HG03432 (cell line): ENCODE results near the gene NCF4.

Experiments used
- ATAC-seq: cut with Tn5 transposase; IDR thresholded peaks from one replicate; pipeline ENCODE4 v1.9.1; 2021; ENCODE audit warnings: mild to moderate bottlenecking, moderate library complexity; ENCODE audit not compliant: unreplicated experiment

NCF4 gene

DNA sequence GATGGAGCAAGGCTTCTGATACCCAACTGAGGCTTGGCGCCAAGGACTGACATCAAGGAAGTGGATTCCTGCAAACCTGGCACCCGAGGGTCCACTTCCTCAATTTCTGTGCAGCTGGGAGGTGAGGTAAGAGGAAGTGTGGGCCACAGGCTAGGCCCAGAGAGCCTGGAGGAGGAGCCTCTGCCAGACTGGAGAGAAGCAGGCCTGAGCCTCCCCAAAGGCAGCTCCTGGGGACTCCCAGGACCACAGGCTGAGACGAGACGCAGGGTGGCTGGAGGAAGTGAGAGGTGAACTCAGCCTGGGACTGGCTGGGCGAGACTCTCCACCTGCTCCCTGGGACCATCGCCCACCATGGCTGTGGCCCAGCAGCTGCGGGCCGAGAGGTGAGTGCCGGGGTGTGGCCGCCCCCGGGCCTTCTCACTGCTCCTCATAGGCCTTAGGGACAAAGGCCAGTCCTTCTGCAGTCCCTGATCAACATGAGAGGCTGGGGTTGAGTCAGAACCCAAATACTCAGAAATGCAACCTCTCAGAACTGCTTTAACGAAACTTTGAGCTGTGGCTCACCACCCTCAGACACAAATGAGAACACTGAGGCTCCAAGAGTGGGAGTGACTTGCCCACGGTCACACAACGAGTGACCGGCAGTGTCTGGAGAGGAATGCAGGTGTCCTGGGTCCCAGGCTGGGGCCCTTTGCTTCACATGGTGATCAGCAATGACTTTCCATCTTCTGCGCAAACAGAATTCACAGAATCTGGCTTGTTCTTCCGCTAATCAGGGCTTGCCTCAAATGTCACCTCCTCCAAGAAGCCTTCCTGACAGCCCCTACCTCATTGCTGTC is at the start of gene NCF4:
Gene NCF4, plus strand, starts transcription at position 186 of the 839 bp plus-strand sequence. Its CDS starts 166 bp downstream, at position 352.
- ATAC-seq: peak; percentile 73

DNA sequence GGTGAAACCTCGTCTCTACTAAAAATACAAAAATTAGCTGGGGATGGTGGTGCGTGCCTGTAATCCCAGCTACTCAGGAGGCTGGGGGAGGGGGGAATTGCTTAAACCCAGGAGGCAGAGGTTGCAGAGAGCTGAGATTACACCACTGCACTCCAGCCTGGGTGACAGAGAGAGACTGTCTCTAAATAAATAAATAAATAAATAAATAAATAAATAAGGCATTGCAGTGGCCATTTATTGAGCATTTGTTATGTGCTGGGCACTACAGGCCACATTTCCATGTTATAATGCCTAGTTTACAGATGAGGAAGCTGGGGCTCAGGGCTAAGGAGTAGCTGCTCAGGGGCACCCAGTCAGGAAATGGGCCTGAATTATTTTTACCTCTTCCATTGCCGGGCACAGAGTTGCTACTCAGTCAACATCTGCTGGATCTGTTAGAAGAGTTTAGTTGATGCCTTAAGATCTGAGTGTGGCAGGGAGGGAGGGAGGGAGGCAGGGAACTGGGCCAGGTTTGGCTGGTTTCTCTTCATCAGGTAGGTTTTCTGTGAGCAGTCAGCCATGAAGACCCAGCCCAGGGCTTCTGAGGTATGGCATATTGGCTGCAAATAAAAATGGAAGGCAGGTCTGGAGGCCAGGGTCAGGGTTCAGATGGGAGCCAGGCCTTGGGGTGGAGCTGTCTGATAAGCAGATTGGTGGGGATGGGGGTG is 49.6 kb upstream of the NCF4 start:
- no peak for ATAC-seq

DNA sequence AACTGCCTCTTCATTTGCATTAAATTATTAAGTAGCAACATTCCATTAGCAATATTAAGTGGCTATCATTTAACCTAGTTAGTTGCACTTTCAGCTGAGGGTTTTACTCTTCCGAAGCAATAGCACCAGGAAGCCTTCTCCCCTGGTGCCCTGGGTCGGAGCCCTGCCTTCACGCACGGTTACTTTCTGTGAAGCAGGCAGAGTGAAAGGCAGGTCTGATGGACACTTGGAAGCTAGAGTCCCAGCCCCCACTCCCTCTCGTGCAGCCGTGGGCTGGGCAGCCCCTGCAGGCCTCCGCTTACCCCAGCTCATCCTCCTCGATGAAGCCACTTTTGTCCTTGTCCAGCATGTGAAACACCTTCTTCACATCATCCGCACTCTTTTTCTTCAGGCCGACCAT is 46.0 kb upstream of the NCF4 start:
- no peak for ATAC-seq

DNA sequence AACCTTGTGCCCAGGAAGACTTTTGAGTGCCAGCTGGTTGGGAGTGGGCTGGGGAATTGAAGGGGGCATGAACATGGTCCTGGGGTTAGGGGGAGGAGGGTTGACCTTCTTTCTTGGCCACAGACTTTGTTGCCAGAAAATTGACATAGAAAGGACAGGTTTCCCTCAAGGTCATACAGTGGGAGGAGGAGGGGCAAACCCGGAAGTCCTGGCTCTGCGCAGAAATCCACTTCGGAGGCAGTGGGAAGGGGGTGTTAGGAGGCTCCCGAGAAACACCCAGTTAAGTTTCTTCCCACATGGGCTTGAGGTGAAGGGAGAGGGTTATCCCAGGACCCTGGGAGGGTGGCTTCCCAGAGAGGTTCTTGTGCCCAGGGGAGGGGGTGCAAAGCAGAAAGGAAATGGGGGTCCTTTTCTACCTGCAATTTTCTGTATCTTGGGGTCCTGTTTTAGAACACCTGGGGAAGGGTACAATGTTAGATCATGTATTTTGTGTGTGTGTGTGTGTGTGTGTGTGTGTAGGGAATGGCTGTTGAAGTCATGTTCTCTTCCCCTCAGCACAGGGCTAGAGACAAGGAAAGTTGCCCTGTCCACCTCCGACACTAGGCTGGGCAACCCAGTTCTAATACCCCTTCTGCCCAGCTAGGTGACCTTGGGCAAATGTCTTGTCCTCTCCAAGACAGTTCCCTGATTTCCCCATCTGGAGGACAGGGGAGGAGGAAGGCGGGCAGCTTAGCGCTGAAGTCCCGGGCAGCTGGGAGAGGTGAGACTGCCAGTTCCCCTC is 45.1 kb upstream of the NCF4 start:
- no peak for ATAC-seq

DNA sequence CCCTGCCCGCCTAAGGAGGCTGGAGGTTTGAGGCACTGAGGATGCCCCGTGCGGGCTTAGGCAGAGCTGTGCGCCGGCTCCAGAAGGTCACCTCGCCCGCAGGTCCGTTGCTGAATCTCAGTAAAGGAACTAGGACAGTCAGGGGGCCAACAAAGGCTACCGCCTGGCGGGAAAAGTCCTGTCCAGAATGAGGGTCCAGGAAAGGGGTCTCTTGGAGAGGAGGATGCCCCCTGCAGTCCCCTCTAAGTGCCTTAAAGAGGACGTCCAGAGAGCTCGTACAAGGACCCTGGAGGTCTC is 44.5 kb upstream of the NCF4 start:
- ATAC-seq: no peak

DNA sequence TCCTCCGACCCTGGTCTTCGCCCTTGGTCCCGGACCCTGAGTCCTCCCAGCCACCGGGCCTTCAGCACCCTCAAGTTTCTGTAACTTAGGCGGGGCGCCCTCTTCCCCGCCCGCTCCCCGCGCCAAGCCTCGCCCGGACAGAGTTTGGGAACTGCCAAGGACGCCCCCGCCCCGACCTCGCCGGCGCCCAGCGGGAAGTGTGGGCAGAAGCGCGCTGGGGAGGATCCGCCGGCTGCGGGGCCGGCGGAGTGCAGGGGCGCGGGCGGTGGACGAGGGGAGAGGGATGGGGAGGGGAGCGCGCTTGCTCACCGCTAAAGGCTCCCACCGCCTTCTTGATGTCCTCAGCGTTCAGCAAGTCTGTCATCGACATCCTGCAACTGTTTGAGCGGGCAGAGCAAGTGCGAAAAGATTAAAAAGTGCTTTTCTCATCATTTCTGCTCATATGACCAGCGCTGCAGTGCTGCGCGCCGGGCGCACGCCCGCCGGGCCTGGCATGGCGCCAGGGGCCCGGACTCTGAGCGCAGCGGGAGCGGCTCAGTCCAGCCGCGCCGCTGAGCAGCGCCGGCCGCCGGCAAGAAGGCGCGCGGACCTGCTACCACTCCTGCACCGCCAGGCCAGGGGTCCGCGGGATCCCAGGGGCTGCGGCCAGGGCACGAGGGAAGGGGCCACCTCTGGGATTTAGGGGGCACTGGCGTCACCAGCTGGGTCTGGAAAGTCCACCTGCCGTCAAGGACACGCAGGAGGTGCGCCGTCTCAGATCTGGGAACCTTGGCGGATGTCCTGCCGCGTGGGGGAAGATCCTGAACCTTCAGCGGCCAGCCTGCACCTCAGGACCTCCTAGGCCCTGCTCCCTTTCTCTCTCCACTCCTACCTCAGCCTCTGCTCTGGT is 43.9 kb upstream of the NCF4 start, which contains the start of gene PVALB:
Gene PVALB, minus strand, starts transcription at position 400 of the 889 bp plus-strand sequence. Its CDS starts 30 bp downstream, at position 370.
- ATAC-seq: no peak

DNA sequence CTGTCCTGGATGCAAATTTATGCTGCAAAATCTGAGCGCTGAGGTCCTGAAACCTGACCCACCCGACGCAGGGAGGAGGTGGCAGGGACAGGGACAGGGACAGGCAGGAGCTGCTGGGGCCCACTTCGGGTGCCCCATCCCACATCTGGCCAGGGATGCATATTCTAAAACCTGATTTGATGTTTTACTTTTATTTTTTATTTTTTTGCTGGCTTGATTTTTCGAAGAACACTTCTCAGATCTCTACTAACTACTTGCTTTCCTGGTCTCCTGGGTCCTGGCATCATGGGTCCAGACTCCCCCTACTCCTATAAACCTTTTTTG is 43.3 kb upstream of the NCF4 start:
- ATAC-seq: no peak

DNA sequence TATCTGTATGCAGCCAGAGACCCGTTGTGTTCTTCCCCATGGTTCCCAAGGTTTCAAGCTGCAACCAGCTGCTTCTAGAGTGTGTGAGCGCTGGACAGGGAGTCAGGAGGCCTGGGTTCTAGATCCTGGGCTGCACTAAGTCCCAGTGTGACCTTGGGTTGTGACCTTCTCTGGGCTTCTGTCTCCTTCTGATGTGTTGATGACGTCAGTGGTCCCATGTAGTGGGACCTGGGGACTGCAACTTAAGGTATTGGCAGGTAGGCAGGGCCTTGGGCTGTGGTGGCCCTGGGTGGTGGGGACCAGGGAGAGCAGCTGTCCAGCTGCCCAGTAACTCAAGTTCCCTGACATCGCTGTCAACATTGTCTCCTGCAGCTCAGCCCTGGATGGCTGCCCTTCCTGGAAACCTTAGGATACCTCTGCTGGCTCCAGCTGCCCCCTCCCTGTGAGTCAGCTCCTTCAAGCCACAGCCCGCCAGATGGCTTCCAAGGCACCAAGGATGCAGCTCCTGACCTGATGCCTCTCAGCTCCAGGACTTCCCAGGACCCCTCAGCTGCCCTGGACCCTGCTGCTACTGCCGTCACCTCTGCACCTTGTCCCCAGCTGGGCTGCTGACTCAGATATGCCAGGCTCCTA is 42.7 kb upstream of the NCF4 start:
- no peak for ATAC-seq

DNA sequence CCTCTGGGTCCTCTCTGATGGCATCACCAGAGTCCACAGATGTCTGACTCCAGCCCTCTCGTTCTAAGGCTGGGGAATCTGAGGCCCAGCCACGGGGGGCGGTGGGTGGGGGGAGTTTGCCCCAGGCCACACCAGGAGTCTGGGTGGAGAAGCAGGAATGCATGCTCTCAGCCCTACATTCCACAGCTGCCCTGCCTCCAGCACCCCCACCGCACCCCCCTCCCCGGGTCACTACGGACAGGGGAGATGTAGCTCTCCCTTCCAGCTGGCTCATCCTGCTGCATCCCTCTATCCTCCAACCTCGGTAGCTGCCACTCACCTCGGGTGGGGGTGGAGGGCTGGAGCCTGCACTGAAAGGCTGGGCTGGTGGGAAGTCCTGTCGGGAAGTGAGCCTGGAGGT is 41.7 kb upstream of the NCF4 start:
- no peak for ATAC-seq

DNA sequence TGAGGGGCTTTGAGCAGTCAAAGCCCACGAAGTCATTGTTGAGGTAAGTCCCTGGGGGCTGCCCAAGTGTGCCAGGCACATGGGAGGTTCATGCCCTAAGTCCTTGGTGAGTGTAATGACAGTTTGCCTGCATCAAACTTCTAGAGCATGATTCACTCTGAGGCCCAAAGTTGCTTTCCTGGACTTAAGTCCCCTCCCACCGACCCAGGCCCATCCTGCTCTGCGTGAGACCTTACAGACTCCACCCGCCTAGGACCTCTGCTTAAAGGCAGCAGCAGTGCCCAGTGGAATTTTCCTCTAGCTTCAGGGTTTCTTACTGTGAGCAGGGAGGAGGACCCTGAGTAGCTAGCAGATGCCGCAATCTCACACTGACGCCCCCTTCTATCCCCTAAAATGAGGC is 38.2 kb upstream of the NCF4 start:
- no peak for ATAC-seq

DNA sequence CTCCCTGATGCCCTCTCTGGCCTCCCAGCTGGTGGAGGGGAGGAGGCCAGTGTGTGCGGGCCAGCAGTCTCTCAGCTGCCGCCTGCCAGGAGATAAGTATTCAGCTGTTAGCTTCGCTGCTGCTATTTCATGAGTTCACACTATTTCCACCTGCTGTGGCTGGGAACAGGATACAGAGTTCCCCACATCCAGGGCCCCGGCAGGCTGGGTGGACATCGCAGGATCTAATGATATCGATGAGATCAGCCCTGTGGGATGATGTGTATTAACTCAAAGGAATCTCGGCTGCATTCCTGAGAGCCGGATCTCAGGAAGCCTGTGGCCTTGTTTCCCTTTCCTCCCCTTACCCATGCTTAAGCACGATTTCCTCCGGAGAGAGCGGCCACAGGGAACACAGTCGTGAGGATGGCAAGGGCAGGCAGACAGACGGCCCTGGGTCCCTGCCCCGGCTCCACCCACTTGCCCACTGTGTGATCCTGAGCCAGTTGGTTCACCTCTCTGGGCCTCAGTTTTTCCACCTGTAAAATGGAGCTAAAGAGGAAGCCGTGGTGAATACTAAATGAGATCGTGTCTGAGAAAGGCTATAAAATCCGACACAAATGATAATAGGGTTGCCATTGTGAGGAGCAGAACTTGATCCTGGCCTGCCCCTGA is 37.5 kb upstream of the NCF4 start:
- ATAC-seq: no peak

DNA sequence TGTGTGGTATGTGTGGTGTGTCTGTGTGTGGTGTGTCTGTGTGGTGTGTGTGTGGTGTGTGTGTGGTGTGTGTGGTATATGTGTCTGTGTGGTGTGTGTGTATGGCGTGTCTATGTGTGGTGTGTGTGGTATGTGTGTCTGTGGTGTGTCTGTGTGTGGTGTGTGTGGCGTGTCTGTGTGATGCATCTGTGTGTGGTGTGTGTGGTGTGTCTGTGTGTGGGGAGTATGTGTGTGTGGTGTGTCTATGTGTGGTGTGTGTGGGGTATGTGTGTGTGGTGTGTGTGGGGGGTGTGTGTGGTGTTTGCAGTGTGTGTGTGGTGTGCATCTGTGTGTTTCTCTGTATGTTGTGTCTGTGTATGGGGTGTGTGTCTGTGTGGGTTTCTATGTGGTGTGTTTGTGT is 36.2 kb upstream of the NCF4 start:
- ATAC-seq: no peak

DNA sequence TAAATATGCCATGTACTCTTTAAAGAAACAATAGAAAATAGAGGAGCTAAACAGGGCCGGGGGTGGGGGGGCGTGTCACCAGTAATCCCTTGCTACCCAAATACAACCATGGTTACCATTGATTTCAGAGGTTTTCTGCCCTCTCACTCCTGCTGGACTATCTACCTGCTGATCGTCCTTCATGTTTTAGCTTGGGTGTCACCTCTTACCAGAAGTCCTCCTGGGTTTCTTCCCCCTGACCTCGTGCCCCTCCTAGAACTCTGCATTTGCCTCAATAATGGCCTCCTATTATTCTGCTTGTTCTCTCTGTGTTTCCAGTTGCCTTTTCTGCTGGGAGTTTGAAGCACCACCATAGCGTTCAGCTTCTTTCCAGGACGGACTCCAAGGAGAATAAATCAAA is 34.5 kb upstream of the NCF4 start:
- ATAC-seq: no peak

DNA sequence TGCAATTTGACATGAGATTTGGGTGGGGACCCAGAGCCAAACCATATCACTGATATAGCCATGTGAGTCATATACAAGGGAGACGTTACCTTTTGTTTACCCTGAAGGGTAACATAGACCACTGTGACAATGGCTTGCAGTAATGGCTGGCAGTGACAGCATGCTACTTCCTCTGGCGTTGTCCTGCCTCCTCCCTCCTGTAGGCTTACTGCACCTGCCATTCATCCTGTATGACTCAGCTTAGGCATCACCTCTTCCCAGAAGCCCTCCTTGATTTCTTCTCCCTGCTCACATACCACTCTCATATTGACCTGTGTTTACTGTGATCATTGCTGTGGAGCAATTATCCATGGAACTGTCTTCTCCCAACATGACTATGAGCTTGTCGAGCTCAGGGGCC is 32.0 kb upstream of the NCF4 start:
- no peak for ATAC-seq

DNA sequence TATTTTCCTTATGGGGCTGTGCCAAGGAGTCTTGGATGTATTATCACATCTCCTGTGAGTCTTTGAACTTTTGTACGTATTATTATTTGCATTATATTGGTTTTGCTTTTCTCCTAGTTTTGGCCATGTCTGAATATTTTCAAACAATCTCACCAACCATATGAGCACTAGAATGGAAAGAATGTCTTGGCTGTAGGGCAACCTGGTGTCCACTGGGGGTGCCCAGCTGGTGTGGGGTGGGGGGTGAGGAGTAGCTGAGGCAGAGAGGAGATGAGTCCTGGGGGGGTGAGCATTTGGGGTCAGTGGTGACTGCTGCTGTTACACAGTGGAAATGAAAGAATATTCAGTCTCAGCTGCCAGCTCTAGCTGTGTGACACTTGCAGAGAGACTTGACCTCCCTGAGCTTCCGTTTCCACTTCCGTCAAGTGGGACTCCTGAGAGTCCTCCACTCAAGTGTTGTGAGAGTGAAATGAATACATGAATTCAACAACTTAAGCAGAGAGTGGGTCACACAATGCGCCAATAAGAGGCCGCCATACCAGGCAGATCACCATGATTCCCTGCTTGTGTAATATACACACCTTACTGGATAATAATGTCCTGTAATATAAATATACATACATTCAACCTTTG is 31.3 kb upstream of the NCF4 start:
- ATAC-seq: no peak

DNA sequence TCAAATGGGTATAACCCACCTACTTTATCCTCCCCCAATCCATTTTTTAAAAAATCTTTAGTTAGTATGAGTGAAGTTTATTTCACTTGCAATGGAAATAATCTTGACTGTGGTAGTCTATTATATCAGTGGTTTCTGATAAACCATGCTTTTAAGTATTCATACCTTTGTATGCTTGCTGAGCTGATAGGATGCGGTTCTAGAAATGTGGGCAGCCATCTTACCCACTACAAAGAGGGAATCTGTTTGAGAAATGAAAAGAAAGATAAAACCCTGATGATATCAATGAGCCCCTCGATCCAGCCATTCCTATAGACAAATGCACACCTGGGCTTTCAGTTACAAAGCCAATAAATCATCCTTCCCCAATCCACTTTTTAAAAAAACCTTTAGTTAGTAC is 30.2 kb upstream of the NCF4 start:
- ATAC-seq: no peak

DNA sequence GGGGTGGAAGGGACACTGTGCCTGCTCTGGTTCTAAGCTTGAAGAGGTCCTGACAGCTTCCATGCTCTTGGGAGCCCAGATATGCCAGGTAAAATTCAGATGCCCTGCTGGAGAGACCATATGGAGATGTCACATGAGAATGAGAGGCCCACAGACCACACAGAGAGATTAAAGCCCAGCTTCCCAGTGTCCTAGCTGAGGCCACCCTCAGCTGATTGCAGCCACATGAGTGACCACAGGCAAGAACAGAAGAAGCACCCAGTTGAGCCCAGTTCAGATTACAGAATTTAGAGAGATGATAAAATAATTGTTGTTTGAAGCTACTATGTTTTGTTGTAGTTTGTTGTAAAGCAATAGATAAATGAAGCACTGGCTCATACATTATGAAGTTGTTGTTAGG is 29.6 kb upstream of the NCF4 start:
- no peak for ATAC-seq

DNA sequence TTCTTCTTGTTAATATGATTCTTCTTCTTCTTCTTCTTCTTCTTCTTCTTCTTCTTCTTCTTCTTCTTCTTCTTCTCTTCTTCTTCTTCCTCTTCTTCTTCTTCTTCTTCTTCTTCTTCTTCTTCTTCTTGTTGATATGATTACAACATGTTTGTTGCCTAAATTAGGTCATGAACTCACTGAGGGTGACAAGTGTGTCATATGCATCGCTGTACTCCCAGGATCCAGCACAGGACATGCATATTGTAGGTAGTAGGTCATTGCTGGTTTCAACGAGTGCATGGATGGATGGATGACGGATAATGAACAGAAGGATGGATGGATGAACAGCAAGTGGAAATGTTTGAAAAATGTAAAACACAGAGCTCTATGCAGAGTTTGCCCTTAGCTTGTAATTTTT is 29.1 kb upstream of the NCF4 start:
- ATAC-seq: no peak

DNA sequence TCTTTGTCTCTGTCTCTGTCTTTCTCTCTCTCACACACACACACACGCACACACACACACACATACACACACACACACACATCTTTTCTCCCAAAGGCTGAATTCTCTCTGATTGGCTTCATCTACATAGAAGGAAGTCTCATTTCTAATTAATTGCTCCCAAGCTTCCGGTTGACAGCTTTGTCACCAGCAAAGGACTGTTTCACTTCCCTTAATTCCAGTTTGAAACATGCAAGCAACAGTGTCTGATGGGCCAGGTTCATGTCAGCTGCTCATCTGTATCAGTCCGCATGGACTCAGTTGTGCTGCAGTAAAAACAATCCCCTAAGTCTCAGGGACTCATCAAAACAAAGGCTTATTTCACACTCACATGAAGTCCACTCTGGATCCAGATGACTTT is 27.7 kb upstream of the NCF4 start:
- ATAC-seq: no peak
